ENCODE data around the gene GRB7. TPM values are rescaled to one million over a fixed set of nuclear protein-coding genes. Genes with fewer than 3 reads are reported as not detected.
"Not testable (repeated sequence)": the region's sequence is repeated elsewhere in the genome, so short reads cannot be mapped to it uniquely, and the experiment has no call there.

GRB7 gene
- total RNA-seq, 2 donors from 2014 or later, result 25.4 to 39.9 TPM

GRCh38 chr17:39719563-39720355 is 18.0 kb upstream of the GRB7 start:
- WGBS, 2 donors, result 84 to 90% methylated on average over 6 to 7 of the region's 7 CpGs
- H3K36me3 ChIP-seq (replicated peaks in 1 of 2; ENCODE audit: insufficient read depth in 1 of 2, low read depth in 2 of 2), result peaks cover 0 to 5% of the 10 kb centered on the region in 2 donors
- TF ChIP-seq POLR2A (IDR thresholded peaks at IDR 0.05), result no peak
- TF ChIP-seq CTCF (IDR thresholded peaks at IDR 0.05), result no peak
- no peaks in the 10 kb centered on the region for H3K27me3 ChIP-seq
- peaks cover 15% of the 10 kb centered on the region for H3K4me1 ChIP-seq
- ATAC-seq (no peak), DNase-seq (no peak)
- H3K4me3 ChIP-seq, result no peak overlapping the region
- no peaks in the 10 kb centered on the region for H3K9me3 ChIP-seq
- intact Hi-C loops (cut with DNase I), result no loop called here
- no peak overlapping the region for H3K27ac ChIP-seq

- WGBS, 2 donors, result 91 to 96% methylated on average over 6 of the region's 6 CpGs
- DNase-seq, result no peak
- H3K4me3 ChIP-seq, result no peak overlapping the region
- no peaks in the 10 kb centered on the region for H3K9me3 ChIP-seq
- no peak overlapping the region for H3K27ac ChIP-seq
- TF ChIP-seq CTCF (IDR thresholded peaks at IDR 0.05), result no peak
- TF ChIP-seq POLR2A (IDR thresholded peaks at IDR 0.05), result no peak
- intact Hi-C loops (cut with DNase I), result no loop called here
- peaks cover 2% of the 10 kb centered on the region for H3K4me1 ChIP-seq
- peaks cover 0 to 5% of the 10 kb centered on the region in 2 donors for H3K36me3 ChIP-seq (replicated peaks in 1 of 2; ENCODE audit: insufficient read depth in 1 of 2, low read depth in 2 of 2)
- H3K27me3 ChIP-seq, result no peaks in the 10 kb centered on the region
- ATAC-seq, result no peak
These were observed 15.6 kb upstream of the GRB7 start for GRCh38 chr17:39722104-39722503.

- ATAC-seq, result no peak
- no peaks in the 10 kb centered on the region for H3K9me3 ChIP-seq
- H3K27me3 ChIP-seq, result no peaks in the 10 kb centered on the region
- intact Hi-C loops (cut with DNase I), result no loop called here
- H3K4me3 ChIP-seq, result no peak overlapping the region
- peaks cover 0 to 5% of the 10 kb centered on the region in 2 donors for H3K36me3 ChIP-seq (replicated peaks in 1 of 2; ENCODE audit: insufficient read depth in 1 of 2, low read depth in 2 of 2)
- H3K4me1 ChIP-seq, result no peaks in the 10 kb centered on the region
- no peak for TF ChIP-seq CTCF (IDR thresholded peaks at IDR 0.05)
- no peak for TF ChIP-seq POLR2A (IDR thresholded peaks at IDR 0.05)
- peak in 1 of 4 donors; percentile 35 for DNase-seq
- H3K27ac ChIP-seq, result no peak overlapping the region
- WGBS, 2 donors, result 79 to 84% methylated on average over 31 to 34 of the region's 34 CpGs
These were observed 14.5 kb upstream of the GRB7 start for GRCh38 chr17:39722965-39723848.

GRCh38 chr17:39724731-39725130 is 13.0 kb upstream of the GRB7 start:
- intact Hi-C loops (cut with DNase I), result no loop called here
- no peaks in the 10 kb centered on the region for H3K27me3 ChIP-seq
- DNase-seq (no peak), ATAC-seq (no peak)
- H3K4me1 ChIP-seq, result peaks cover 9% of the 10 kb centered on the region
- H3K4me3 ChIP-seq, result no peak overlapping the region
- H3K9me3 ChIP-seq, result no peaks in the 10 kb centered on the region
- H3K27ac ChIP-seq, result no peak overlapping the region
- TF ChIP-seq CTCF (IDR thresholded peaks at IDR 0.05) (no peak), POLR2A (IDR thresholded peaks at IDR 0.05) (no peak)
- peaks cover 0 to 5% of the 10 kb centered on the region in 2 donors for H3K36me3 ChIP-seq (replicated peaks in 1 of 2; ENCODE audit: insufficient read depth in 1 of 2, low read depth in 2 of 2)
- WGBS, 2 donors, result 80 to 93% methylated on average over 1 to 13 of the region's 13 CpGs

- intact Hi-C loops (cut with DNase I); H3K4me3 ChIP-seq; H3K36me3 ChIP-seq (replicated peaks in 1 of 2; ENCODE audit: insufficient read depth in 1 of 2, low read depth in 2 of 2); H3K9me3 ChIP-seq; H3K27me3 ChIP-seq; ATAC-seq; H3K27ac ChIP-seq; DNase-seq: not testable (repeated sequence)
- 91 to 95% methylated on average over 1 of the region's 1 CpG for WGBS, 2 donors
- peaks cover 13% of the 10 kb centered on the region for H3K4me1 ChIP-seq
These were observed 11.8 kb upstream of the GRB7 start for GRCh38 chr17:39725923-39726322.
